Right atrium auricular region (tissue), 2 donors: Measurements from ENCODE around the gene CHAT. TPM values are rescaled to one million over a fixed set of nuclear protein-coding genes. Genes with fewer than 3 reads are reported as not detected.

Experiments
- DNase-seq: peaks from one replicate; pipeline ENCODE4 v3.0.0-alpha.2; 2019; ENCODE audit warnings: low spot score
- H3K27ac ChIP-seq, 2 donors: fragments of 200-600 bp; sonication (generic); 1 replicate in 1 of 2; 2 replicates in 1 of 2; pipeline ENCODE4 v1.5.1; 2016 to 2019
- H3K27me3 ChIP-seq, 2 donors: fragments of 200-600 bp; sonication (generic); one replicate each; pipeline versions ENCODE4 v1.5.1 to v1.6.0; 2017 to 2019
- H3K36me3 ChIP-seq: fragments of 200-600 bp; sonication (generic); one replicate; pipeline ENCODE4 v1.5.1; 2016
- H3K4me1 ChIP-seq, 2 donors: fragments of 200-600 bp; sonication (generic); one replicate each; pipeline versions ENCODE4 v1.5.1 to v1.6.0; 2017 to 2019
- H3K4me3 ChIP-seq, 2 donors: fragments of 200-600 bp; sonication (generic); 1 replicate in 1 of 2; 2 replicates in 1 of 2; pipeline ENCODE4 v1.5.1; 2017 to 2019; ENCODE audit warnings: mild to moderate bottlenecking in 1 of 2, moderate library complexity in 1 of 2
- H3K9me3 ChIP-seq, 2 donors: fragments of 200-600 bp; sonication (generic); one replicate each; pipeline ENCODE4 v1.5.1; 2019
- total RNA-seq, 2 donors: library from RNA; depleted of rRNA; stranded (reverse); fragments of >200 nt; gene quantifications; one replicate each; pipeline ENCODE4 v1.1.0, GENCODE V29; 2016
- TF ChIP-seq, protein P1 (sequence below), 2 donors: fragments of 200-600 bp; sonication (generic); IDR thresholded peaks; one replicate each; pipeline ENCODE4 v1.5.1; 2019; ENCODE audit warnings: antibody characterized with exemption in 2 of 2

CHAT gene
- total RNA-seq, 2 donors from 2014 or later, result not detected

DNA sequence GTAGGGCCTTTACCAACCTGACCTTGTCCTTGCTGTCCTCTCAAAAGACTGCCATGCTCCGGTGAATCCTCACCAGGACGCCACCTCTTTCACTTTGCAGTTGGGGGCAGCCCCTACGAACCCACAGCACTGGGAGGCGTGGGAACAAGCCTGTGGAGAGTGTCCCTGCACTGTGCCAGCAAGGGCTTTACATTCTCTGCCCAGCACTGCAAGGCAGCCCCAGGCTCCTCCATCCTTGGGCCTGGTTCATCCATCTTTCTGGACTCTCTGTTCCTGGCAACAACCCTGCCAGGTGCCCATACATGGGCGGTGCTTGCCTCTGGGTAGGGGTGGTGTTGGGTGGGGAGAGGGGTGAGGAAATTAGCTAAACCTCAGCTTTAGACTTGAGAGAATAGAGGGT, 1.4 kb downstream of the CHAT start:
- no peak for DNase-seq
- Histone ChIP-seq H3K27ac (no peak overlapping the region), H3K36me3 (no peaks in the 10 kb centered on the region), H3K9me3 (no peaks in the 10 kb centered on the region), H3K27me3 (peaks cover 21 to 37% of the 10 kb centered on the region in 2 donors), H3K4me3 (no peak overlapping the region), H3K4me1 (peaks cover 0 to 20% of the 10 kb centered on the region in 2 donors)
- TF ChIP-seq, protein P1, sequence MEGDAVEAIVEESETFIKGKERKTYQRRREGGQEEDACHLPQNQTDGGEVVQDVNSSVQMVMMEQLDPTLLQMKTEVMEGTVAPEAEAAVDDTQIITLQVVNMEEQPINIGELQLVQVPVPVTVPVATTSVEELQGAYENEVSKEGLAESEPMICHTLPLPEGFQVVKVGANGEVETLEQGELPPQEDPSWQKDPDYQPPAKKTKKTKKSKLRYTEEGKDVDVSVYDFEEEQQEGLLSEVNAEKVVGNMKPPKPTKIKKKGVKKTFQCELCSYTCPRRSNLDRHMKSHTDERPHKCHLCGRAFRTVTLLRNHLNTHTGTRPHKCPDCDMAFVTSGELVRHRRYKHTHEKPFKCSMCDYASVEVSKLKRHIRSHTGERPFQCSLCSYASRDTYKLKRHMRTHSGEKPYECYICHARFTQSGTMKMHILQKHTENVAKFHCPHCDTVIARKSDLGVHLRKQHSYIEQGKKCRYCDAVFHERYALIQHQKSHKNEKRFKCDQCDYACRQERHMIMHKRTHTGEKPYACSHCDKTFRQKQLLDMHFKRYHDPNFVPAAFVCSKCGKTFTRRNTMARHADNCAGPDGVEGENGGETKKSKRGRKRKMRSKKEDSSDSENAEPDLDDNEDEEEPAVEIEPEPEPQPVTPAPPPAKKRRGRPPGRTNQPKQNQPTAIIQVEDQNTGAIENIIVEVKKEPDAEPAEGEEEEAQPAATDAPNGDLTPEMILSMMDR (IDR thresholded peaks at IDR 0.05), result no peak

DNA sequence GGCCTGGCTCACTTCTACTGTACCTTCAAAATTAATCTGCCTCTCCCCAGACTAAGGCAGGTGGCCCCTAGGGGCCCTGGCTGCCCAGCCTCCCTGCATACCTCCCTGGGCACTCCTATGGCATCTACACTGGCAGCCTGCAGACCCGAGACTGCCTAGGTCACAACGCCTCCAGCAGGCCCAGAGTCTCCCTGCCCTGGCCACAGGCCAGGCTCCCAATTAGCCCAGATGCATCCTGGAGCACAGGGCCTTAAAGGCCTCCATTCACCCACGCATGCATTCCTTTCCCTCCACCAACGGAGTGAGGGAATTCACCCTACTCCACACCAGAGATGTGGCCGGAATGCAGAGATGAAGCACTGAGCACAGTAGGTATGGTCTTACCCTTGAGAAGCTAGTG, 1.9 kb downstream of the CHAT start:
- TF ChIP-seq, protein P1 (IDR thresholded peaks at IDR 0.05), result no peak
- Histone ChIP-seq H3K9me3 (no peaks in the 10 kb centered on the region), H3K27ac (no peak overlapping the region), H3K27me3 (peaks cover 21 to 32% of the 10 kb centered on the region in 2 donors), H3K36me3 (no peaks in the 10 kb centered on the region), H3K4me3 (no peak overlapping the region), H3K4me1 (peaks cover 0 to 15% of the 10 kb centered on the region in 2 donors)
- DNase-seq, result no peak

DNA sequence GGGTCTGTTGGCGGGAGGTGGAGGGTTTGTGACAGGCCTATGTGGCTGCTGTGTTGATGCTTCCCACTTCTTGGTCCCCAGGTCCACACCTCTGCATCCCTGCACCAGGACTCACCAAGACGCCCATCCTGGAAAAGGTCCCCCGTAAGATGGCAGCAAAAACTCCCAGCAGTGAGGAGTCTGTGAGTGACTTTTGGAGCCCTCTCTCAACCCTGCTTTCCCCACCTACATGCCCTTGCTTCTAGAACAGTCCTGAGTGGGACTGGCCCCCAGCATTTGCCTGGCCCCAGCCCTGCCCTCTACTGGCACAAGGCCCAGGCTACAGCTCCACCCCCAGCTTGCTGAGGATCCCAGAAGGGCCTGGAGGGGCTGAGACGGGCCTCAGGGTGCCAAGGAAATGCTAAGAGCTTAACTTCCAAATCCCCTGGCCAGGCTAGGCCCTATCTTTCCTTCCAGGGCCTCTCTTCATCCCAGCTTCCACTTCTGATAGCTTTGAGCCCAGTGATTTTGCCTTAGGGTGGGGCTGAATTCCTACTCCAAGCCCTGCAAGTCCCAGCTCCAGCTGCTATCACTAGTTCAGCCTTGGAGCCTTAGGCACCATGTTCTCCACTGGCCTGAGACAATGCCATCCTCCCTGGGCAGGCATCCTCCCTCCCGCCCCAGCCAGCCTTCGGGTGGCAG, 2.7 kb downstream of the CHAT start:
- Histone ChIP-seq H3K4me1 (peaks cover 0 to 6% of the 10 kb centered on the region in 2 donors), H3K4me3 (no peak overlapping the region), H3K9me3 (no peaks in the 10 kb centered on the region), H3K27me3 (peaks cover 15 to 27% of the 10 kb centered on the region in 2 donors), H3K36me3 (no peaks in the 10 kb centered on the region), H3K27ac (no peak overlapping the region)
- no peak for DNase-seq
- TF ChIP-seq, protein P1 (IDR thresholded peaks at IDR 0.05), result no peak

DNA sequence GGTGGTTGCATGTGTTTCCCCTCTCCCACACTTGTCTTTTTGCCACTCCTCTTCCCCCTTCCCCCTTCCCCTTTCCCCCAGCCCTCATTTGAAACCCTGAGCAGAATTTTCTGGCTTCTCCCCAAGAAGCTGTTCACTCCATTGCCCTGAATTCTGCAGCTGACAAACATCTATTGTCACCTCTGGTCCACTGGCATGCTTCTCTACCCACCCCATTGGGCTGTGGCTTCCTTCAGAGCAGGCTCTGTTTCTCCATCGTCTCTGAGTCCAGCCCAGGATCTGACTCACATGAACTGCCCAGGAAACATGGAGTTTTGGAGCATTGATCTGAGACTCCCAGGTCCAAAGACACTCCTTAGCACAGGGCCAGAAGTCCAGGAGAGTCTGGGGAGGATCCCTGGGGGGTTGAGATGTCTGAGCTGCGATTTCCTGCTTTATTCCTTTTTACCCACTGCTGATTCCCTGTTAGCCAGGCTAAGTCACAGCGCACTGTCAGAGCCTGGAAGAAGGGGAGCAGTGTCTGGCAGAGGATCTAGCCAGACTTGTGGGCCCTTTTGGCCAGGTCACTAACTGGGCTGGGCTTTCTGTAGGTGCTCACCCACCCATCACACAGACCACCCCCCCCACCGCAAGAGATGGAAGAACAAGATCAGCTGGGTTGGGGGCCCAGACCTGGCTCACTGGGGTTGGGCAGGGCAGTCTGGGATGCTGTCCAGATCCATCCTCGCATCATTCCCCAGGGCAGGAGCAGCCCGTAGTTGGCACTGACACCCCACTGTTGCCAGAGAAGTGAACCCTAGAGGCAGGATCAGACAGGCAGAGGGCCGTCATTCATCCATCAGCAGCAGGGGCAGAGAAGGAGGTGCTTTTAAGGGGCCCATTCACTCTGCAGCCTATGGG, 3.5 kb downstream of the CHAT start:
- no peak overlapping the region for H3K27ac ChIP-seq

DNA sequence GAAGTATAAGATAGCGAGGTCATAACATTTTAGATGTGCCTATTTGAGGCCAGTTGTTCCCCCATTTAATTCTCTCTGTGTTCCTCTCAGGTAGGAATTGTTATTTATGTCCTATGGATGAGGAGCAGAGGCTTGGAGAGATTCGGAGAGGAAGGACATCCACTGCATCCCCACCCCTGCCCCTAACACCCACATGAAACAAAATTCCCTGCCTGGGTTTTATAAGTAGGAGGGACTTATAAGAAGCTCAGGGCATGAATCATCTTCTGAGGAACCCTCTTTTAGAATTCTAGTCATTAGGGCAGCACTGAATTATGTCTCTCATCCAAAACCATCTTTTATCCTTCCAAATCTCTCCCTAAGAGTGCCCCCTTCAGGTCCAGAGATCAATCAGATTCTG, 5.0 kb downstream of the CHAT start:
- H3K9me3 ChIP-seq, result no peaks in the 10 kb centered on the region
- peaks cover 6 to 8% of the 10 kb centered on the region in 2 donors for H3K27me3 ChIP-seq
- no peak for DNase-seq
- H3K4me3 ChIP-seq, result no peak overlapping the region
- TF ChIP-seq, protein P1 (IDR thresholded peaks at IDR 0.05), result no peak
- no peaks in the 10 kb centered on the region for H3K4me1 ChIP-seq
- no peak overlapping the region for H3K27ac ChIP-seq
- H3K36me3 ChIP-seq, result no peaks in the 10 kb centered on the region

More for the DNA sequence above, 3.5 kb downstream of the CHAT start:
- Histone ChIP-seq H3K4me1 (no peaks in the 10 kb centered on the region), H3K27me3 (peaks cover 8 to 19% of the 10 kb centered on the region in 2 donors), H3K9me3 (no peaks in the 10 kb centered on the region), H3K36me3 (no peaks in the 10 kb centered on the region), H3K4me3 (no peak overlapping the region)
- DNase-seq, result no peak
- TF ChIP-seq, protein P1 (IDR thresholded peaks at IDR 0.05), result no peak
